KMS-11 (cell line): ENCODE measurements around the gene AGBL4.

ENCODE experiments used
- H2AFZ ChIP-seq: fragments of 200-600 bp; sonication (generic); 2 replicates; pipeline ENCODE4 v1.6.1; 2016; ENCODE audit warnings: antibody characterized with exemption, mixed run types, low read depth
- H3K27ac ChIP-seq: fragments of 200-600 bp; sonication (generic); 2 replicates; pipeline ENCODE4 v1.6.1; 2016; ENCODE audit warnings: mild to moderate bottlenecking, mixed run types
- H3K27me3 ChIP-seq: fragments of 200-600 bp; sonication (generic); 2 replicates; pipeline ENCODE4 v1.6.1; 2017; ENCODE audit warnings: mild to moderate bottlenecking, low read depth, mixed run types, moderate library complexity; ENCODE audit not compliant: insufficient read depth
- H3K36me3 ChIP-seq: fragments of 200-600 bp; sonication (generic); 2 replicates; pipeline ENCODE4 v1.6.1; 2017; ENCODE audit warnings: mild to moderate bottlenecking, mixed run types; ENCODE audit not compliant: insufficient read depth
- H3K4me1 ChIP-seq: fragments of 200-600 bp; sonication (generic); 2 replicates; pipeline ENCODE4 v1.6.1; 2016; ENCODE audit warnings: mild to moderate bottlenecking, low read depth, mixed run types; ENCODE audit not compliant: poor library complexity, severe bottlenecking
- H3K4me2 ChIP-seq: fragments of 200-600 bp; sonication (generic); 2 replicates; pipeline ENCODE4 v1.7.0; 2016; ENCODE audit warnings: mild to moderate bottlenecking, mixed run types
- H3K4me3 ChIP-seq: fragments of 200-600 bp; sonication (generic); IDR thresholded peaks from 2 replicates; pipeline ENCODE4 v1.6.1; 2017; ENCODE audit warnings: low read depth, low read length, mixed read lengths; ENCODE audit not compliant: insufficient read depth
- H3K79me2 ChIP-seq: fragments of 200-600 bp; sonication (generic); 2 replicates; pipeline ENCODE4 v1.6.1; 2016; ENCODE audit warnings: low read depth, mixed run types; ENCODE audit not compliant: insufficient read depth
- H3K9ac ChIP-seq: fragments of 200-600 bp; sonication (generic); 2 replicates; pipeline ENCODE4 v1.6.1; 2016; ENCODE audit warnings: mild to moderate bottlenecking, mixed run types
- H4K20me1 ChIP-seq: fragments of 200-600 bp; sonication (generic); 2 replicates; pipeline ENCODE4 v1.6.1; 2016; ENCODE audit warnings: mild to moderate bottlenecking, mixed run types; ENCODE audit not compliant: insufficient read depth
- CTCF ChIP-seq: fragments of 200-600 bp; sonication (generic); conservative IDR thresholded peaks from 2 replicates; pipeline ENCODE4 v1.6.1; 2017; ENCODE audit warnings: low read depth, mild to moderate bottlenecking, antibody characterized with exemption, low read length, moderate library complexity, mixed read lengths

Gene AGBL4

GRCh38 chr1:48807554-48808260 is 1216.0 kb downstream of the AGBL4 start:
- no peak for TF ChIP-seq CTCF
- H2AFZ ChIP-seq: no peak overlapping the region
- no peak overlapping the region for H3K4me2 ChIP-seq
- H3K27ac ChIP-seq: no peak overlapping the region
- H3K9ac ChIP-seq: no peak overlapping the region
- no peaks in the 10 kb centered on the region for H3K27me3 ChIP-seq
- no peak overlapping the region for H3K4me3 ChIP-seq
- no peaks in the 10 kb centered on the region for H3K36me3 ChIP-seq
- no peaks in the 10 kb centered on the region for H4K20me1 ChIP-seq
- H3K4me1 ChIP-seq: no peaks in the 10 kb centered on the region
- no peaks in the 10 kb centered on the region for H3K79me2 ChIP-seq

DNA sequence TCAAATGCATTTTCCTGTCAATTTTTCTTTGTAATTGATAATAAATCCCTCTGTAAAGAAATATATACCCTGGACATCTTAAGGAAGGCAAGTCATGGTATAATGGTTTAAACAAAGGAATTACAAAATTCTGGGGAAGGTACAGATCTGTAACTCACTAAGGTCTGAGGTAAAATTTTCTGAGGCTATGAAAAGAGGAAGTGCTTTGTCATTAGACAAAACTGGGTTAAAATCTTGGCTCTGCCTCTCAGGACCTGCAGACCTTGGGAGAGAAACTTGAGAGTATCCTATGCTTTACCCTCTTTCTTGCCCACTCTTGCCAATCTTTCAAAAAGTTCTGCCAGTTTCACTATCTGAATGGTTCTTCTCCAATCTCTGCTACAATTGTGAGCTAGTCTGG is 1220.3 kb downstream of the AGBL4 start:
- H2AFZ ChIP-seq: no peak overlapping the region
- H3K4me1 ChIP-seq: no peaks in the 10 kb centered on the region
- no peak overlapping the region for H3K4me3 ChIP-seq
- H3K9ac ChIP-seq: no peak overlapping the region
- TF ChIP-seq CTCF: no peak
- H3K4me2 ChIP-seq: no peak overlapping the region
- no peaks in the 10 kb centered on the region for H3K27me3 ChIP-seq
- H3K79me2 ChIP-seq: no peaks in the 10 kb centered on the region
- no peaks in the 10 kb centered on the region for H4K20me1 ChIP-seq
- H3K36me3 ChIP-seq: no peaks in the 10 kb centered on the region
- H3K27ac ChIP-seq: no peak overlapping the region

- H3K36me3 ChIP-seq: no peaks in the 10 kb centered on the region
- H3K27ac ChIP-seq: no peak overlapping the region
- TF ChIP-seq CTCF: no peak
- no peaks in the 10 kb centered on the region for H3K4me1 ChIP-seq
- no peak overlapping the region for H2AFZ ChIP-seq
- H3K79me2 ChIP-seq: no peaks in the 10 kb centered on the region
- no peaks in the 10 kb centered on the region for H3K27me3 ChIP-seq
- no peak overlapping the region for H3K9ac ChIP-seq
- no peak overlapping the region for H3K4me3 ChIP-seq
- no peak overlapping the region for H3K4me2 ChIP-seq
- no peaks in the 10 kb centered on the region for H4K20me1 ChIP-seq
Observed at GRCh38 chr1:48794816-48795215, 1228.9 kb downstream of the AGBL4 start.

DNA sequence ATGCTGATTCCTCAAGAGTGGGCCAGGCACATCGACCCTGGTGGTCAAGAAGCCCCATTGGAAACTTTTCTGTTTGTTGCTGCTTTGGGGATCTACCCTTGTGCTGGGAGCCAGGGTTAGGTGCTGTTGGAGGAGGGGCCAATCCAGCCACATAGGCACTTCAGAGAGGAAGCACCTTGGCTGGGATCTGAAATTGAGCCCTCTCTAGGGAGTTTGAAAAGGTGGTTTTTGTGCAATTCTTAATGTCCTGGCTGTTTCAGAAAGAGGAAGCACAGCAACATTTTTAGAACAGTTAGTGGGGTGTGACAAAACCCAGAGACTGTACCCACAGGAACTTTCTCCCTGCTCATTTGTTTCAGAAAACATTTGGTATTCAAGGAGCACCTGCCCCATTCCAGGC is 1229.9 kb downstream of the AGBL4 start:
- Histone ChIP-seq H3K27me3 (no peaks in the 10 kb centered on the region), H3K79me2 (no peaks in the 10 kb centered on the region), H3K9ac (no peak overlapping the region), H3K27ac (no peak overlapping the region), H3K4me2 (no peak overlapping the region), H2AFZ (no peak overlapping the region), H3K36me3 (no peaks in the 10 kb centered on the region), H3K4me1 (no peaks in the 10 kb centered on the region), H3K4me3 (no peak overlapping the region), H4K20me1 (no peaks in the 10 kb centered on the region)
- TF ChIP-seq CTCF: no peak
